Measurements from ENCODE around the gene DCDC1. TPM values are rescaled to one million over a fixed set of nuclear protein-coding genes. Genes with fewer than 3 reads are reported as not detected.

The DCDC1 gene
- total RNA-seq, 2 experiments from 2014 or later, result 0.13 TPM; not detected in 1

- intact Hi-C loops (cut with micrococcal nuclease; ENCODE audit: unreplicated experiment), result no loop called here
- Histone ChIP-seq H3K4me1 (ENCODE audit: insufficient read depth, low read length, poor library complexity, severe bottlenecking) (no peaks in the 10 kb centered on the region), H3K9me2 (ENCODE audit: insufficient read depth, low read length) (no peaks in the 10 kb centered on the region), H2AFZ (ENCODE audit: low read length) (no peak overlapping the region), H3K27ac (ENCODE audit: low read depth, low read length, poor library complexity, severe bottlenecking) (no peak overlapping the region), H3K79me2 (ENCODE audit: insufficient read depth, low read depth, low read length) (no peaks in the 10 kb centered on the region), H3K36me3 (ENCODE audit: insufficient read depth, low read length) (no peaks in the 10 kb centered on the region), H3K4me2 (ENCODE audit: low read length) (no peak overlapping the region), H4K20me1 (ENCODE audit: insufficient read depth, low read length) (no peaks in the 10 kb centered on the region), H3K4me3 (ENCODE audit: low read depth, low read length, poor library complexity, severe bottlenecking) (no peak overlapping the region), H3K9me3 (ENCODE audit: low read length) (no peaks in the 10 kb centered on the region)
- ChIA-PET POLR2A (no interaction called here), CTCF (ENCODE audit: unreplicated experiment) (no interaction called here)
- DNase-seq (ENCODE audit: low spot score), result no peak
- no TSS peak for BruUV-seq (replicated peaks)
- TF ChIP-seq CTCF (conservative IDR thresholded peaks at IDR 0.05; ENCODE audit: low read length) (no peak), EZH2phosphoT487 (IDR thresholded peaks at IDR 0.05; ENCODE audit: borderline replicate concordance, low read depth, low read length) (no peak)
Measured at GRCh38 chr11:31328697-31329096, 40.8 kb downstream of the DCDC1 start.

GRCh38 chr11:31327417-31327816 lies 42.1 kb downstream of the DCDC1 start:
- H3K27ac ChIP-seq (ENCODE audit: low read depth, low read length, poor library complexity, severe bottlenecking), result no peak overlapping the region
- no peak overlapping the region for H2AFZ ChIP-seq (ENCODE audit: low read length)
- no peaks in the 10 kb centered on the region for H3K9me2 ChIP-seq (ENCODE audit: insufficient read depth, low read length)
- DNase-seq (ENCODE audit: low spot score), result no peak
- H3K4me2 ChIP-seq (ENCODE audit: low read length), result no peak overlapping the region
- H3K79me2 ChIP-seq (ENCODE audit: insufficient read depth, low read depth, low read length), result no peaks in the 10 kb centered on the region
- BruUV-seq (replicated peaks), result no TSS peak
- no peaks in the 10 kb centered on the region for H3K4me1 ChIP-seq (ENCODE audit: insufficient read depth, low read length, poor library complexity, severe bottlenecking)
- ChIA-PET POLR2A (interaction anchor here (1.0 kb wide), 1 partner anchor 38 kb away, joined by 3 read pairs; no protein-coding TSS in a partner anchor), CTCF (ENCODE audit: unreplicated experiment) (no interaction called here)
- intact Hi-C loops (cut with micrococcal nuclease; ENCODE audit: unreplicated experiment), result no loop called here
- no peaks in the 10 kb centered on the region for H3K9me3 ChIP-seq (ENCODE audit: low read length)
- TF ChIP-seq CTCF (conservative IDR thresholded peaks at IDR 0.05; ENCODE audit: low read length) (no peak), EZH2phosphoT487 (IDR thresholded peaks at IDR 0.05; ENCODE audit: borderline replicate concordance, low read depth, low read length) (no peak)
- no peak overlapping the region for H3K4me3 ChIP-seq (ENCODE audit: low read depth, low read length, poor library complexity, severe bottlenecking)
- H3K36me3 ChIP-seq (ENCODE audit: insufficient read depth, low read length), result no peaks in the 10 kb centered on the region
- no peaks in the 10 kb centered on the region for H4K20me1 ChIP-seq (ENCODE audit: insufficient read depth, low read length)

GRCh38 chr11:31326470-31327148 lies 42.9 kb downstream of the DCDC1 start:
- H3K9me3 ChIP-seq (ENCODE audit: low read length), result no peaks in the 10 kb centered on the region
- no peaks in the 10 kb centered on the region for H3K4me1 ChIP-seq (ENCODE audit: insufficient read depth, low read length, poor library complexity, severe bottlenecking)
- H3K36me3 ChIP-seq (ENCODE audit: insufficient read depth, low read length), result no peaks in the 10 kb centered on the region
- no peak overlapping the region for H3K27ac ChIP-seq (ENCODE audit: low read depth, low read length, poor library complexity, severe bottlenecking)
- no peak overlapping the region for H3K4me2 ChIP-seq (ENCODE audit: low read length)
- POLR2A ChIA-PET, result interaction anchor here (1.0 kb wide), 1 partner anchor 39 kb away, joined by 3 read pairs; no protein-coding TSS in a partner anchor
- no peaks in the 10 kb centered on the region for H3K9me2 ChIP-seq (ENCODE audit: insufficient read depth, low read length)
- intact Hi-C loops (cut with micrococcal nuclease; ENCODE audit: unreplicated experiment), result no loop called here
- CTCF ChIA-PET (ENCODE audit: unreplicated experiment), result no interaction called here
- H4K20me1 ChIP-seq (ENCODE audit: insufficient read depth, low read length), result no peaks in the 10 kb centered on the region
- TF ChIP-seq EZH2phosphoT487 (IDR thresholded peaks at IDR 0.05; ENCODE audit: borderline replicate concordance, low read depth, low read length) (no peak), CTCF (conservative IDR thresholded peaks at IDR 0.05; ENCODE audit: low read length) (no peak)
- BruUV-seq (replicated peaks), result no TSS peak
- H3K4me3 ChIP-seq (ENCODE audit: low read depth, low read length, poor library complexity, severe bottlenecking), result no peak overlapping the region
- no peak overlapping the region for H2AFZ ChIP-seq (ENCODE audit: low read length)
- DNase-seq (ENCODE audit: low spot score), result no peak
- no peaks in the 10 kb centered on the region for H3K79me2 ChIP-seq (ENCODE audit: insufficient read depth, low read depth, low read length)
